B cell (primary cell): Measurements from ENCODE around the gene CDKAL1.

Experiments used
- EZH2 ChIP-seq: IDR thresholded peaks from 2 replicates; pipeline ENCODE4 v1.6.1; 2012; ENCODE audit warnings: borderline replicate concordance, low read depth, mild to moderate bottlenecking, moderate library complexity, low read length; ENCODE audit not compliant: insufficient read depth, poor library complexity, severe bottlenecking
- TF ChIP-seq, protein P1 (sequence below): fragments of 200-600 bp; IDR thresholded peaks from one replicate; pipeline ENCODE4 v1.8.0; 2022; ENCODE audit warnings: antibody characterized with exemption, mild to moderate bottlenecking

DNA sequence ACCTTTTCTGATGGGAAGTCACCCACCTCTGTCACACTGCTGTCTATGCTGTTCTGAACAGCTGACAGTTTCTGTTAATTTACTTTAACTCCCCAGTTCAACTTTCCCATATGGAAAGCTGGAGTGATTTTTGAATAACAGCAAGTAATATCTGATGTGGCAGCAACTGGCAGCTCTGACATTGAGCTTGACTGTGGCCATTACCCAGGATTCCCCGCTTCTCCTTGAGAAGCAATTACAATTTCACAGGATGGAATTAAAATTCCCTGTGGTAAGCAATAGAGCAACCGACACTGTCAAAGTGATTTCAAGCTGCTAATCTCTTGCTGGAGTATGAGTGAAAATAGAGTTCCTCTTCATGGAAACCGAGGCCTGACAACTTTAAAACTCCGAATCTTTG is 711.2 kb downstream of the CDKAL1 start:
- TF ChIP-seq, protein P1, sequence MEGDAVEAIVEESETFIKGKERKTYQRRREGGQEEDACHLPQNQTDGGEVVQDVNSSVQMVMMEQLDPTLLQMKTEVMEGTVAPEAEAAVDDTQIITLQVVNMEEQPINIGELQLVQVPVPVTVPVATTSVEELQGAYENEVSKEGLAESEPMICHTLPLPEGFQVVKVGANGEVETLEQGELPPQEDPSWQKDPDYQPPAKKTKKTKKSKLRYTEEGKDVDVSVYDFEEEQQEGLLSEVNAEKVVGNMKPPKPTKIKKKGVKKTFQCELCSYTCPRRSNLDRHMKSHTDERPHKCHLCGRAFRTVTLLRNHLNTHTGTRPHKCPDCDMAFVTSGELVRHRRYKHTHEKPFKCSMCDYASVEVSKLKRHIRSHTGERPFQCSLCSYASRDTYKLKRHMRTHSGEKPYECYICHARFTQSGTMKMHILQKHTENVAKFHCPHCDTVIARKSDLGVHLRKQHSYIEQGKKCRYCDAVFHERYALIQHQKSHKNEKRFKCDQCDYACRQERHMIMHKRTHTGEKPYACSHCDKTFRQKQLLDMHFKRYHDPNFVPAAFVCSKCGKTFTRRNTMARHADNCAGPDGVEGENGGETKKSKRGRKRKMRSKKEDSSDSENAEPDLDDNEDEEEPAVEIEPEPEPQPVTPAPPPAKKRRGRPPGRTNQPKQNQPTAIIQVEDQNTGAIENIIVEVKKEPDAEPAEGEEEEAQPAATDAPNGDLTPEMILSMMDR, result no peak
- TF ChIP-seq EZH2, result no peak
